Measurements from ENCODE around the gene PTPN14. TPM values are rescaled to one million over a fixed set of nuclear protein-coding genes. Genes with fewer than 3 reads are reported as not detected.

The PTPN14 gene
- total and polyA plus RNA-seq, 2 of the 8 experiments (the other 6 are each of a cell fraction or from before 2014, with no cell fraction given), result 14.4 to 93.6 TPM

GRCh38 chr1:214588963-214589597, 37.7 kb upstream of the PTPN14 start (continued):
- no peak for TF ChIP-seq SRF (IDR thresholded peaks at IDR 0.05; ENCODE audit: low read depth, low read length)
